Hematopoietic multipotent progenitor cell (in vitro differentiated cells): ENCODE data around the gene IPPK. TPM values are rescaled to one million over a fixed set of nuclear protein-coding genes. Genes with fewer than 3 reads are reported as not detected.

Experiments
- DNase-seq, 3 donors: peaks; one replicate each; pipeline ENCODE4 v3.0.0-alpha.2; 2011 to 2015; ENCODE audit warnings: low read depth in 2 of 3, low spot score in 2 of 3
- total RNA-seq: library from RNA; depleted of rRNA; stranded (reverse); fragments of >200 nt; gene quantifications from one replicate; pipeline ENCODE4 v1.2.3, GENCODE V29; 2012

IPPK gene
- 10.2 TPM for total RNA-seq

- peak; percentile 91 to 99 (median 99) for DNase-seq
Observed at GRCh38 chr9:92669890-92670708, at the start of gene IPPK. Gene IPPK (minus strand): TSS chr9:92670131. CDS start chr9:92669988, 143 bp downstream.

DNA sequence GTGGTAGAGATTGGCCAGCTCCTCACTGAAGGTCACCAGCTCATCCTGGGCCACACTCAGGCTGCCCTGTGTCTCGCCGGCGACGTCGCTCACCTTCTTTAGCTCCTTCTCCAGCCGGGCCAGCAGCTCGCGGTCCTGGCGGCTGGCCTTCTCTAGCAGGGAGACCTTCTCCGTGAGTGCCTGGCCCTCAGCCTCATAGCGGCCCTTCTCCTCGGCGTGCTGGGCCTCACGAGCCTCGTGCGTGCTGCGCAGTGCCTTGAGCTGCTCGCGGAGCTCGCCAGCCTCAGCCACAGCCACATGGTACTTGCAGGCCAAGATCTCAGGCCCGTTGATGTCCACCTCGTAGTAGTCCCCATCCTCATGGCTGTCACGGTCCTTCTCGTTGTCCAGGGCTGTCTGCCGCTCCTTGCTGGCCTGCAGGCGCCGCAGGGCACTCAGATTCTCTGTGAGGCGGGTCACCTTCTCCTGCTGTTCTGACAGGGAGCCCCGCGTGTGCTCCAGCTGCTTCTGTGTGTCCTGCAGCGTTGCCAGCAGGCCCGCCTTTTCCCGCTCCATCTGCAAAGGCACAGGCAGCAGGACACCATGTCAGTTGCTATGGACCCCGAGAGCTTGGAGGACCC lies 49.2 kb upstream of the IPPK start:
- DNase-seq, result no peak

DNA sequence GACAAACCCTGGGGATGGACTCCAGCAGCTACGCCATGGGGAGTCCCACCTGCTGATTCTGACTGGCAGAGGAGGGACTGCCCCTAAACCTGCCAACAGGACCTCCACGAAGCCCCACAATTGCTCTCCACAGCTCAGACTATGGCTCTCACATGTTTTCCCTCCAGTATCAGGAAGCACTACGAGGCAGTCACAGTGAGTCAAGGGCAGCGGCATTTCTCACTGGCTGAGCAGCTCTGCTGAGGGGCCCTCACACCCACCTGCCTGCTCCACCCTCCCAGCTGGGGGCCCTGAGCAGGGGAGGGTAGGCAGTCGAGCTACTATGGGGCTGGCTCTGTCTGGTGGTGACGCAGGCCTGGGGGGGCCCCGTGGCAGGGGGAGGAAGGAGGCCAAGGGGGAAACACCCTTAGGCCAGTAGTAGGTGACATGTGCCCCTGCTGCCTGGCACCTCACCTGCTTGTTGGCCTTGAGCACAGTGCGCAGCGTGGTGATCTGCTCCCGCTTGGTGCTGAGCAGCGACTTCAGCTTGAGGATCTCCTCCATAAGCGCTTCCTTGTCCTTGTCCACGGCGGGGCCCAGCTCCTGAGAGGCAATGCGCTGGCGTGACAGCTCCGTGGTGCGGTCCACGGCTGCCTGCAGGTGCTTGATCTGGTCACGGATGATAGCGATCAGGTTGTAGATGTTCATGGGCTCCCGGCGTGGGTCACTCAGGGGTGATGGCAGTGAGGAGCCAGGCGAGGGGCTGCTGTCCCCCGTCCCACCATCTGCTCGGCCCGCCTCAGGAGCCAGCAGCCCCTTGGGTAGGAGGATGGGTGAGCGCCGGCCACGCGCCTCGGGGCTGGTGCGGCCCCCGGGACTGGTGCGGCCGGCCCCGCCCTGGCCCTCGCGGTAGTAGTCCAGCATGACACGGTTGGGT lies 48.4 kb upstream of the IPPK start:
- no peak for DNase-seq

GRCh38 chr9:92717201-92718085 lies 47.5 kb upstream of the IPPK start:
- DNase-seq, result no peak

DNA sequence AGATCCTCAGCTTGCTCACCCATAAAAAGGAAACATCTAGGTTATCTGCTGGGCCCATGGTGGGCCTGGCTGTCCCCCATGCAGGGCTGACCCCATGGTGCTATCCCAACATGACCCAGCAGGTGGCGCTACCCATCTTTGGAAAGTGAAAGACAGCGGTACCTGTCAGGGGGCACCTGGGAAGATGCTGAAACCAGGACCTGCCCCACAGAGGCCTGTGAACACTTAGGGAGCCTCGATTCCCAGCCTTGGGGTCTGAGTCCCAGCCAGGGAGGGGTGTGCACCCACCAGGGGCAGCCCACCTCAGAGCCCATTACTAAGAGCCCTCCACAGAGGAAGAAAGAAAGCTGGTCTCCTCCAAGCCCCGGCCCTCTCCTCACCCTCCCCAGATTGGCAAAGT lies 46.6 kb upstream of the IPPK start:
- peak; percentile 57 to 81 (median 58) for DNase-seq

- no peak for DNase-seq
Observed at GRCh38 chr9:92715488-92716231, 45.7 kb upstream of the IPPK start.

- no peak for DNase-seq
Observed at GRCh38 chr9:92714787-92715487, 45.0 kb upstream of the IPPK start.

GRCh38 chr9:92714016-92714415 lies 44.1 kb upstream of the IPPK start:
- no peak for DNase-seq

DNA sequence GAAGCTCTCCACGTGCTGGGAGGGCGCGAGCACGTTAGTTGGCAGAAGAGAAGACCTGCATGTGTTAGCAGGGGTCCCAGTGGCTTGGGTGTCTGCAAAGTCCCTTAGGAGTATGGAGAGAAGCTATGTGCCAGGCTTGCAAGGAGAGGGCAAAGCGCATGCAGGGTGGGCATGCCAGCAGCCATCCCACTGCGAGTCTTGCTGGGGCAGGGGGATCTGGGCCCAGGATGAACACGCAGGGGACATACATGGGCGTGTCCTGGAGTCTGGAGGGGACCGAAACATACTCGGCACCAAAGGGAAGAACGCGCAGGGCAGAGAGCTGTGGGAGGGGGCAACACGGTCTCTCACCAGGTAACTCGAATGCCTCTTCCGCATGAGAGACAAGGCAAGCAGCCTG lies 43.6 kb upstream of the IPPK start:
- DNase-seq, result peak in 1 of 3 donors; percentile 20

GRCh38 chr9:92712767-92713166 lies 42.8 kb upstream of the IPPK start:
- no peak for DNase-seq

GRCh38 chr9:92711844-92712243 lies 41.9 kb upstream of the IPPK start:
- DNase-seq, result peak in 2 of 3 donors; percentile 33 to 58

DNA sequence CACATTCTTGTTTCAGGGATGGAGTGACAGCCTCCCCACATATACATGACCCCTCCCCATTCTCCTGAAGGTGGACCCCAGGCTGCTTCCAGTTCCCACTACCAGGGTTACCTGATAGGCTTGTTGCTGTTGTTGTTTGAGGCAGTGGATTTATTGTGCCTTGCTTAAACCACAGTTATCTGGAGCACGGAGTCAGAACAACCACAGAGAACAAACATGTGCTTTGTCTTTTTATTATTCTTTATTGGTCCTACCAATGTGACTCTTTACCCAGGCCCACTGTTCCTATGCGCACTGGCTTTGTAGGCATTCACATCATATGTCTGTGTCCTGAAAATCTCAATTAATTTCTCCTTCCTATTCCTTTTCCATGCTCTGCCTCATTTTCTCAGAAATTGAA lies 41.2 kb upstream of the IPPK start:
- no peak for DNase-seq

- DNase-seq, result no peak
Observed at GRCh38 chr9:92710368-92710767, 40.4 kb upstream of the IPPK start.

DNA sequence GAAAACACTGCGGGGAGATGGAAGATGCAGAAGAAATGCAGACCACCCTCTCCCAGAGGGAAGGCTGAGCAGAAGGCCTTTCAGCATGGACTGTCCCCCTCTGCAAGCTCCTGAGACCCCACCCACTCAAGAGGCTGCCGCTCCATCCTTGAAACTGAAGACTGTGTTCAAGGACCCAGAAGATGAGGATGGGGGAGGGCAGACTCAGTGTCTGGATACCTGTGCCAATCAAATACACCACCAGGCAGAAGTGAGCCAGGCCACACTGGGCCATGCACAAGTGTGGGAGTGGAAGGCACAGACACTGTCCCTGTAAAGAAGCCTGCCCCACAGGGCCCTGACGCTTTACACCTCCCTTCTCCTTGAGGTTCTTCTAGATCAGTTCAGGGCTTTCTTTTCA lies 40.0 kb upstream of the IPPK start:
- DNase-seq, result no peak

DNA sequence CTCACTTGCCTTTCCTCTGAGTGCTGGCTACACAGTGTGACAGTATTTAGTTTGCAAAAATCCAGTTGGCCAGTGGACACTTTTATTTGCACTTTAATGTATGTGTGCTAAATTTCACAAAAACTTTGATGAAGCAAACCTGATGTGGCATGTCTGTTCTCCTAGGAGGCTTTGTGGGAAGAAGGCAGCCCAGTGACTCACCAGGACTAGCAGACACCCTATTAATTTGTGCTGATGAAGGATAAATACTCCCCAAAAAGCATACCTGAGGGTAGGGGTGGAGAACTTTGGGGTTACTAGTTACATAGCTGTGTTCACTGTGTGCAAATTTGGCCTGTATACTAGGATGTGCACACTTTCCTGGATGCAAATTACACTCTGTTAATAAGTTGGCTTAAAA lies 39.3 kb upstream of the IPPK start:
- DNase-seq, result no peak

GRCh38 chr9:92707530-92707929 lies 37.6 kb upstream of the IPPK start:
- no peak for DNase-seq

GRCh38 chr9:92706218-92706940 lies 36.4 kb upstream of the IPPK start:
- DNase-seq, result peak in 2 of 3 donors; percentile 48 to 64

GRCh38 chr9:92704528-92704927 lies 34.6 kb upstream of the IPPK start:
- no peak for DNase-seq
